ENCODE results near the gene PXDN.

Gene PXDN

GRCh38 chr2:1640301-1641135 is 103.8 kb downstream of the PXDN start:
- Histone ChIP-seq H3K9ac (ENCODE audit: low read length) (no peak overlapping the region), H3K4me1 (ENCODE audit: low read length) (no peaks in the 10 kb centered on the region), H3K27me3 (replicated peaks; ENCODE audit: insufficient read depth, low read length) (no peaks in the 10 kb centered on the region), H3K9me3 (replicated peaks; ENCODE audit: insufficient read depth, low read length) (no peaks in the 10 kb centered on the region), H3F3A (ENCODE audit: insufficient read depth, low read length) (no peaks in the 10 kb centered on the region), H3K27ac (ENCODE audit: low read length) (no peak overlapping the region), H3K4me3 (ENCODE audit: low read length) (no peak overlapping the region), H2AFZ (ENCODE audit: low read length) (no peak overlapping the region), H4K20me1 (ENCODE audit: insufficient read depth, low read length) (no peaks in the 10 kb centered on the region), H3K4me2 (ENCODE audit: low read depth, low read length) (no peak overlapping the region), H3K36me3 (replicated peaks; ENCODE audit: insufficient read depth, low read length) (no peaks in the 10 kb centered on the region), H3K9me2 (replicated peaks; ENCODE audit: insufficient read depth, low read length) (no peaks in the 10 kb centered on the region), H3K79me2 (ENCODE audit: low read length) (no peaks in the 10 kb centered on the region)
- no peak for TF ChIP-seq CTCF (IDR thresholded peaks at IDR 0.05; ENCODE audit: low read length)
- no peak for TF ChIP-seq EZH2phosphoT487 (IDR thresholded peaks at IDR 0.05; ENCODE audit: low read length)
- no peak for DNase-seq

- Histone ChIP-seq H3K4me2 (ENCODE audit: low read depth, low read length) (no peak overlapping the region), H3K79me2 (ENCODE audit: low read length) (no peaks in the 10 kb centered on the region), H2AFZ (ENCODE audit: low read length) (no peak overlapping the region), H3K4me1 (ENCODE audit: low read length) (no peaks in the 10 kb centered on the region), H3K27me3 (replicated peaks; ENCODE audit: insufficient read depth, low read length) (no peaks in the 10 kb centered on the region), H3F3A (ENCODE audit: insufficient read depth, low read length) (no peaks in the 10 kb centered on the region), H3K9me3 (replicated peaks; ENCODE audit: insufficient read depth, low read length) (no peaks in the 10 kb centered on the region), H3K27ac (ENCODE audit: low read length) (no peak overlapping the region), H3K36me3 (replicated peaks; ENCODE audit: insufficient read depth, low read length) (no peaks in the 10 kb centered on the region), H3K4me3 (ENCODE audit: low read length) (no peak overlapping the region), H3K9ac (ENCODE audit: low read length) (no peak overlapping the region), H3K9me2 (replicated peaks; ENCODE audit: insufficient read depth, low read length) (no peaks in the 10 kb centered on the region), H4K20me1 (ENCODE audit: insufficient read depth, low read length) (no peaks in the 10 kb centered on the region)
- no peak for DNase-seq
- no peak for TF ChIP-seq EZH2phosphoT487 (IDR thresholded peaks at IDR 0.05; ENCODE audit: low read length)
- no peak for TF ChIP-seq CTCF (IDR thresholded peaks at IDR 0.05; ENCODE audit: low read length)
- TF ChIP-seq EZH2 (optimal IDR thresholded peaks at IDR 0.05; ENCODE audit: low read depth, low read length): no peak
Observed at GRCh38 chr2:1639086-1639858, 105.0 kb downstream of the PXDN start.

GRCh38 chr2:1638281-1638860 is 105.9 kb downstream of the PXDN start:
- Histone ChIP-seq H4K20me1 (ENCODE audit: insufficient read depth, low read length) (no peaks in the 10 kb centered on the region), H3K79me2 (ENCODE audit: low read length) (no peaks in the 10 kb centered on the region), H3K9me3 (replicated peaks; ENCODE audit: insufficient read depth, low read length) (no peaks in the 10 kb centered on the region), H3K27me3 (replicated peaks; ENCODE audit: insufficient read depth, low read length) (no peaks in the 10 kb centered on the region), H2AFZ (ENCODE audit: low read length) (no peak overlapping the region), H3K4me2 (ENCODE audit: low read depth, low read length) (no peak overlapping the region), H3K9me2 (replicated peaks; ENCODE audit: insufficient read depth, low read length) (no peaks in the 10 kb centered on the region), H3F3A (ENCODE audit: insufficient read depth, low read length) (no peaks in the 10 kb centered on the region), H3K9ac (ENCODE audit: low read length) (no peak overlapping the region), H3K27ac (ENCODE audit: low read length) (no peak overlapping the region), H3K36me3 (replicated peaks; ENCODE audit: insufficient read depth, low read length) (no peaks in the 10 kb centered on the region), H3K4me3 (ENCODE audit: low read length) (no peak overlapping the region), H3K4me1 (ENCODE audit: low read length) (no peaks in the 10 kb centered on the region)
- DNase-seq: no peak
- TF ChIP-seq CTCF (IDR thresholded peaks at IDR 0.05; ENCODE audit: low read length) (no peak), EZH2 (optimal IDR thresholded peaks at IDR 0.05; ENCODE audit: low read depth, low read length) (no peak), EZH2phosphoT487 (IDR thresholded peaks at IDR 0.05; ENCODE audit: low read length) (no peak)

All from MM.1S (cell line).